Suprapubic skin (tissue), 4 donors: ENCODE measurements around the gene MAF. TPM values are rescaled to one million over a fixed set of nuclear protein-coding genes. Genes with fewer than 3 reads are reported as not detected.

ENCODE experiments used
- DNase-seq, 2 donors: peaks; one replicate each; pipeline ENCODE4 v3.0.0-alpha.2; 2019; ENCODE audit warnings: low spot score in 2 of 2
- H3K27ac ChIP-seq: fragments of 200-600 bp; sonication (generic); one replicate; pipeline ENCODE4 v1.5.1; 2019
- H3K27me3 ChIP-seq: fragments of 200-600 bp; sonication (generic); one replicate; pipeline ENCODE4 v1.5.1; 2019
- H3K36me3 ChIP-seq: fragments of 200-600 bp; sonication (generic); one replicate; pipeline ENCODE4 v1.5.1; 2019
- H3K4me1 ChIP-seq: fragments of 200-600 bp; sonication (generic); one replicate; pipeline ENCODE4 v1.5.1; 2019
- H3K4me3 ChIP-seq: fragments of 200-600 bp; sonication (generic); one replicate; pipeline ENCODE4 v1.5.1; 2019; ENCODE audit warnings: mild to moderate bottlenecking
- H3K9me3 ChIP-seq: fragments of 200-600 bp; sonication (generic); one replicate; pipeline ENCODE4 v1.5.1; 2019
- EP300 ChIP-seq: sonication (generic); formaldehyde crosslinking; IDR thresholded peaks from one replicate; pipeline ENCODE4 v1.6.1; 2017; ENCODE audit warnings: antibody characterized with exemption
- POLR2A ChIP-seq, 2 donors: fragments of 450-650 bp; IDR thresholded peaks; one replicate each; pipeline ENCODE4 v1.6.1; 2017; ENCODE audit warnings: antibody characterized with exemption in 2 of 2, mild to moderate bottlenecking in 2 of 2, moderate library complexity in 2 of 2
- POLR2AphosphoS5 ChIP-seq, 3 donors: sonication (generic); formaldehyde crosslinking; IDR thresholded peaks; one replicate each; pipeline ENCODE4 v1.6.1; 2017; ENCODE audit warnings: antibody characterized with exemption in 3 of 3
- WGBS: methylation state at CpG from one replicate; pipeline ENCODE4 v1.1.5; 2018; 5-methylcytosine and 5-hydroxymethylcytosine counted together
- total RNA-seq, 4 donors: library from RNA; depleted of rRNA; stranded (reverse); fragments of >200 nt; gene quantifications; one replicate each; pipeline ENCODE4 v1.1.0, GENCODE V29; 2016
- TF ChIP-seq, protein P1 (sequence below), 2 donors: fragments of 200-600 bp in 1 of 2; fragments of 450-650 bp in 1 of 2; sonication (generic) in 1 of 2; IDR thresholded peaks; one replicate each; pipeline ENCODE4 v1.5.1; 2016 to 2019; ENCODE audit warnings: antibody characterized with exemption in 2 of 2, mild to moderate bottlenecking in 1 of 2, moderate library complexity in 1 of 2

Gene MAF
- total RNA-seq, 4 donors from 2014 or later: 83.6 to 135 (median 114) TPM

DNA sequence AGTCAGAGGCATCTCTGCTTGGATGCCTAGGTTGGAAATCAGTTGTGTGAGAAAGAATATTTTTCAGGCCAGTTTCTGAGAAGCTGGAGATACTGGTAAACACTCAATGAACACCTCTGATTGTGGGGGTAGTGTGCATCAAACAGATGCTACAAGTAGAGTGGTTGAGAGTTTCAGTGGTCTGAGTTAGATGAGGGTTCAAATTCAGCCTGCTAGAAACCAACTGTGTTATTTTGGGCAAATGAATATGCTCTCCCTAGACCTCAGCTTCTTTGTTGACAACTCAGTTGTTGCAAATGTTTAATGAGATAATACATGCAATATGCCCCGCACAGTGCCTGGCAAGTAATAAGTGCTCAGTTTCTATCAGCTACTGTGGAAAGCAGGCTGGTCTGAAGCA, 25.2 kb upstream of the MAF start:
- Histone ChIP-seq H3K27ac (no peak overlapping the region), H3K27me3 (no peaks in the 10 kb centered on the region), H3K4me1 (peaks cover 5% of the 10 kb centered on the region), H3K9me3 (no peaks in the 10 kb centered on the region), H3K4me3 (no peak overlapping the region), H3K36me3 (no peaks in the 10 kb centered on the region)
- no peak for DNase-seq
- TF ChIP-seq POLR2AphosphoS5 (IDR thresholded peaks at IDR 0.05): no peak
- TF ChIP-seq POLR2A (IDR thresholded peaks at IDR 0.05): no peak
- no peak for TF ChIP-seq EP300
- TF ChIP-seq, protein P1, sequence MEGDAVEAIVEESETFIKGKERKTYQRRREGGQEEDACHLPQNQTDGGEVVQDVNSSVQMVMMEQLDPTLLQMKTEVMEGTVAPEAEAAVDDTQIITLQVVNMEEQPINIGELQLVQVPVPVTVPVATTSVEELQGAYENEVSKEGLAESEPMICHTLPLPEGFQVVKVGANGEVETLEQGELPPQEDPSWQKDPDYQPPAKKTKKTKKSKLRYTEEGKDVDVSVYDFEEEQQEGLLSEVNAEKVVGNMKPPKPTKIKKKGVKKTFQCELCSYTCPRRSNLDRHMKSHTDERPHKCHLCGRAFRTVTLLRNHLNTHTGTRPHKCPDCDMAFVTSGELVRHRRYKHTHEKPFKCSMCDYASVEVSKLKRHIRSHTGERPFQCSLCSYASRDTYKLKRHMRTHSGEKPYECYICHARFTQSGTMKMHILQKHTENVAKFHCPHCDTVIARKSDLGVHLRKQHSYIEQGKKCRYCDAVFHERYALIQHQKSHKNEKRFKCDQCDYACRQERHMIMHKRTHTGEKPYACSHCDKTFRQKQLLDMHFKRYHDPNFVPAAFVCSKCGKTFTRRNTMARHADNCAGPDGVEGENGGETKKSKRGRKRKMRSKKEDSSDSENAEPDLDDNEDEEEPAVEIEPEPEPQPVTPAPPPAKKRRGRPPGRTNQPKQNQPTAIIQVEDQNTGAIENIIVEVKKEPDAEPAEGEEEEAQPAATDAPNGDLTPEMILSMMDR (IDR thresholded peaks at IDR 0.05): no peak
- 100% methylated on average over 1 of the region's 1 CpG for WGBS

DNA sequence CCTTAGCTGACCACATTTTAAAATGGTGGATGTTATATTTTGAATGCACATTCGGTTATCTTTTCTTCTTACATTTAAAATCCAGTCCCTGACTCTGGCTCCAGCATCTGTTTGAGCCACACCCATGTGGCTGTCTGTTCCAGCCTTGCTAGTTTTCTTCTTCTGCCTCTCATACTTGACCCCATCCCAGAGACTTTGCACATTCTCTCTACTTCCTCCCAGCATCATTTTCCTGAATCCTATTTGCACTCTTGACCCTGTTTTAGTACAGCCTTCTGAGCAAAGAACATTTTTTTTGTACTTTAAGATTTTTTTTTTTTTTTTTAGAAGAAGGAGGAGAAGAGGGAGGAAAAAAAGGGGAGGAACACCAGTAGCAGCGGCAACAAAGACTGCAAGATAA, 23.3 kb upstream of the MAF start:
- Histone ChIP-seq H3K9me3 (no peaks in the 10 kb centered on the region), H3K27ac (no peak overlapping the region), H3K27me3 (no peaks in the 10 kb centered on the region), H3K4me1 (peaks cover 5% of the 10 kb centered on the region), H3K4me3 (no peak overlapping the region), H3K36me3 (no peaks in the 10 kb centered on the region)
- no peak for TF ChIP-seq POLR2AphosphoS5 (IDR thresholded peaks at IDR 0.05)
- no peak for TF ChIP-seq POLR2A (IDR thresholded peaks at IDR 0.05)
- TF ChIP-seq EP300: no peak
- TF ChIP-seq, protein P1 (IDR thresholded peaks at IDR 0.05): no peak
- DNase-seq: no peak
- 47% methylated on average over 2 of the region's 2 CpGs for WGBS

DNA sequence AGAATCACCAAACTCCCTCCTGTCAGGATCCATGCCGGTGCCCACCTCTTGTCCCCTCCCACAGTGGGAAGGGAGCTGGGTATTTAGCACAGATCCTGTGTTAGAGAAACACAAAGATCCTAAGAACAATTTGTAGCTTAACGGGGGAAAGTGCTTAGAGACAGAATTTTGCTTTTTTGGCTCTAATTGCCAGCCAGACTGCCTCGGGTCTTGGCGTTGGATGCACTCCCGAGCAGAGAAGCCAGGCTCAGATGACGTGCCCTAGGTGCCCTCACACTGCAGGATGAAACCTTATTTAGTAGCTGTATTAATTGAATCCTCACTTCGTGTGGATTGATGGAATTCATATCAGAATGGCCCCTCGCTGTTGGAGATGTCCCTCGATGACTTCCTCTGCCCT, 22.5 kb upstream of the MAF start:
- Histone ChIP-seq H3K27me3 (no peaks in the 10 kb centered on the region), H3K27ac (no peak overlapping the region), H3K9me3 (no peaks in the 10 kb centered on the region), H3K4me3 (no peak overlapping the region), H3K36me3 (no peaks in the 10 kb centered on the region), H3K4me1 (peaks cover 7% of the 10 kb centered on the region)
- no peak for TF ChIP-seq EP300
- no peak for TF ChIP-seq POLR2AphosphoS5 (IDR thresholded peaks at IDR 0.05)
- TF ChIP-seq, protein P1 (IDR thresholded peaks at IDR 0.05): no peak
- TF ChIP-seq POLR2A (IDR thresholded peaks at IDR 0.05): no peak
- WGBS: 43% methylated on average over 9 of the region's 9 CpGs
- no peak for DNase-seq

DNA sequence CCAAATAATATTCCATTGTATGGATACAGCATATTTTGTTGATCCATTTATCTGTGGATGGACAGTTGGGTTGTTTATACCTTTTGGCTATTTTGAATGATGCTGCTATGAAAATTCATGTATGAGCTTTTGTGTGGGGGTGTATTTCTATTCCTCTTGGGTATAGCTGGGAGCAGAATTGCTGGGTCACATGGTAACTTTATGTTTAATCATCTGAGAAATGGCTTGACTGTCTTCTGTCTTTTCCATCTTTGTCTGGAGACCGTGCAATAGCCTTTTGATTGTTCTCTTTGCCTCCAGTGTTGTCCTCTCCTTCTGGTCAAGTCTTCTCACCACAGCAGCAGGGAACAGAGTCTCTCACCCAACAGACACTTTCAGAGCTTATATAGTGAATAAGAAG, 20.5 kb upstream of the MAF start:
- TF ChIP-seq POLR2A (IDR thresholded peaks at IDR 0.05) (no peak), POLR2AphosphoS5 (IDR thresholded peaks at IDR 0.05) (no peak), EP300 (no peak)
- TF ChIP-seq, protein P1 (IDR thresholded peaks at IDR 0.05): no peak
- H3K36me3 ChIP-seq: no peaks in the 10 kb centered on the region
- H3K27ac ChIP-seq: no peak overlapping the region
- H3K9me3 ChIP-seq: no peaks in the 10 kb centered on the region
- no peak overlapping the region for H3K4me3 ChIP-seq
- H3K4me1 ChIP-seq: peaks cover 7% of the 10 kb centered on the region
- DNase-seq: no peak
- 88% methylated on average over 1 of the region's 1 CpG for WGBS
- H3K27me3 ChIP-seq: no peaks in the 10 kb centered on the region

DNA sequence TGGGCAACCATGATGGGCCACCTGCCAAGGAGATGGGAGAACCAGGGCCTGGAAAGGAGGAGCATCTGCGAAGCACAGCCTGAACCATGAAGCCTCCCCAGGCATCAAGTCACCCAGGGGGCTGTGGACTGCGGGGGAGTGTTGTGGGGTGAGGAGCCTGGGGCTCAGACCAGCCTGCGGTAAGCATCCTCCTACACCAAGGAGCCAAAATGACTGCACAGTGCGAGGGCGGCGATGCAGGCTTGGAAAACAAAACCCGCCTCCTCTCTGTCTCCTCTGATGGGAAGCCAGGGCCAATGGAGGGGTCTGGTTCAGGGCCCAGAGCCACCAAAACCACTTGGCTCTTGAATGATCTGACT, 18.1 kb upstream of the MAF start:
- TF ChIP-seq POLR2A (IDR thresholded peaks at IDR 0.05): no peak
- no peak for DNase-seq
- no peak overlapping the region for H3K27ac ChIP-seq
- H3K4me1 ChIP-seq: peaks cover 7% of the 10 kb centered on the region
- no peaks in the 10 kb centered on the region for H3K27me3 ChIP-seq
- no peak overlapping the region for H3K4me3 ChIP-seq
- WGBS: 72% methylated on average over 7 of the region's 7 CpGs
- H3K36me3 ChIP-seq: no peaks in the 10 kb centered on the region
- no peaks in the 10 kb centered on the region for H3K9me3 ChIP-seq

DNA sequence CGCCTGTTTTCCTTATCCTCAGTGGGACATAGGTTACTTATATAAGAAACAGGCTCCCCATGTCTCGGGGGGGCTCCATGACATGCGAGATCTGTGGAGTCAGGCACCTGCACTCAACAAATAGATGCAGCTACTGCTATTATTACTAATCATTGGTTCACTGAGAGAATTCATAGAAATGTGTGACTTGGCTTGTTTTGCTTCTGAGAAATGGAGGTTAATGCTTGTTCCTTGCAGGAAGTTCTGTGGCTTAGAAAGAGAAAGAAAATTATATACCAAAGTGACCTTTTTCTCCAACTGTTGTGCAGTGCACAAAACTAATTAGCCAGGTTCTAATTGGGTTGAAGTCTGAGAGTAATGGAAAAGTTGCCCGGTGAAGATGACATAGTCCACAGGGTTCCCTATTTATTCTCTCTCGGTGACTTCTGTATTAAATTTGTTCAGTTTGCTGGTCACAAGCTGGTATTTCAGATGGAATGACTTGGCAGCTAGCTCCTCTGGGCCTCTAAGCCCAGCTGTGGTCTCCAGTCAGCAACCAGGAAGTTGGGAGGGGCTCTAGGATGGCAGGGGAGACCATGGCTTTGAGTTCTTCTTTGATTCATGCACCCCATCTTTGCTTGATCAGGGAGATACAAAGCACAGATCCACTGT, 17.6 kb upstream of the MAF start:
- Histone ChIP-seq H3K27me3 (no peaks in the 10 kb centered on the region), H3K4me1 (peaks cover 3% of the 10 kb centered on the region), H3K27ac (no peak overlapping the region), H3K9me3 (no peaks in the 10 kb centered on the region), H3K36me3 (no peaks in the 10 kb centered on the region), H3K4me3 (no peak overlapping the region)
- no peak for DNase-seq
- WGBS: 83% methylated on average over 5 of the region's 5 CpGs
- TF ChIP-seq POLR2AphosphoS5 (IDR thresholded peaks at IDR 0.05) (no peak), EP300 (no peak), POLR2A (IDR thresholded peaks at IDR 0.05) (no peak)
- TF ChIP-seq, protein P1 (IDR thresholded peaks at IDR 0.05): no peak
